Thyroid gland (tissue), 4 donors: Measurements from ENCODE around the gene ERP44.

Experiments
- POLR2A ChIP-seq, 2 donors: fragments of 450-650 bp; IDR thresholded peaks; one replicate each; pipeline ENCODE4 v1.6.1; 2017; ENCODE audit warnings: antibody characterized with exemption in 2 of 2, mild to moderate bottlenecking in 2 of 2, moderate library complexity in 1 of 2
- TF ChIP-seq, protein P1 (sequence below), 6 experiments: fragments of 200-600 bp in 3 of 6; fragments of 450-650 bp in 3 of 6; sonication (generic) in 3 of 6; IDR thresholded peaks; one replicate each; pipeline ENCODE4 v1.5.1; 2016 to 2019; ENCODE audit warnings: antibody characterized with exemption in 6 of 6, mild to moderate bottlenecking in 2 of 6, inconsistent platforms in 1 of 6, moderate library complexity in 1 of 6

DNA sequence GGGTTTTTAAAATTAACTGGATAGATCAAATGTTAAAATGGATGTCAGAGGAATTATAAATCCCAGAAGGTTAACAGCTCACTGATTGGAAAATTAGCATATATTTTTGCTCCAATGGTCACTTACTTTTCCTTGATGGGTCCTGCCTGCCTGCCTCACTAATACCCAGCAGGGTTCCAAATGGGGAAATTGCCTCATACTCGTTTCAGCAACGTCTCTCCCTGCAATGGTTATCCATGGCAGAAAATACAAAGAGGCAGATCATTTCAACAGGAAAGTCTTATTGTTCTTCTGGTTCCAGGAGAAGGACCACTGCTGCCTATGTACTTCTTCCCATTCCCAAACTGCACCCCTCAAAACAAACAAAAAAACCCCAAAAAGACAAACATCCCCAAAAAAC lies 71.3 kb downstream of the ERP44 start:
- TF ChIP-seq, protein P1, sequence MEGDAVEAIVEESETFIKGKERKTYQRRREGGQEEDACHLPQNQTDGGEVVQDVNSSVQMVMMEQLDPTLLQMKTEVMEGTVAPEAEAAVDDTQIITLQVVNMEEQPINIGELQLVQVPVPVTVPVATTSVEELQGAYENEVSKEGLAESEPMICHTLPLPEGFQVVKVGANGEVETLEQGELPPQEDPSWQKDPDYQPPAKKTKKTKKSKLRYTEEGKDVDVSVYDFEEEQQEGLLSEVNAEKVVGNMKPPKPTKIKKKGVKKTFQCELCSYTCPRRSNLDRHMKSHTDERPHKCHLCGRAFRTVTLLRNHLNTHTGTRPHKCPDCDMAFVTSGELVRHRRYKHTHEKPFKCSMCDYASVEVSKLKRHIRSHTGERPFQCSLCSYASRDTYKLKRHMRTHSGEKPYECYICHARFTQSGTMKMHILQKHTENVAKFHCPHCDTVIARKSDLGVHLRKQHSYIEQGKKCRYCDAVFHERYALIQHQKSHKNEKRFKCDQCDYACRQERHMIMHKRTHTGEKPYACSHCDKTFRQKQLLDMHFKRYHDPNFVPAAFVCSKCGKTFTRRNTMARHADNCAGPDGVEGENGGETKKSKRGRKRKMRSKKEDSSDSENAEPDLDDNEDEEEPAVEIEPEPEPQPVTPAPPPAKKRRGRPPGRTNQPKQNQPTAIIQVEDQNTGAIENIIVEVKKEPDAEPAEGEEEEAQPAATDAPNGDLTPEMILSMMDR (IDR thresholded peaks at IDR 0.05): no peak
- no peak for TF ChIP-seq POLR2A (IDR thresholded peaks at IDR 0.05)
